H1 (cell line): Measurements from ENCODE around the gene NXF3.

Experiments used
- BCL11A ChIP-seq, 2 experiments: IDR thresholded peaks; one replicate each; pipeline ENCODE4 v1.6.1; 2011; ENCODE audit warnings: low read depth in 2 of 2, low read length in 2 of 2, mild to moderate bottlenecking in 2 of 2
- CTBP2 ChIP-seq: IDR thresholded peaks from 2 replicates; pipeline ENCODE4 v1.7.0; 2011; ENCODE audit warnings: borderline replicate concordance, mild to moderate bottlenecking, moderate library complexity, mixed read lengths, low read length; ENCODE audit not compliant: insufficient read depth, insufficient read length
- HDAC6 ChIP-seq: IDR thresholded peaks from one replicate; pipeline ENCODE4 v1.7.1; 2012; ENCODE audit warnings: low read depth, mild to moderate bottlenecking, inconsistent platforms, low read length, moderate library complexity
- JUND ChIP-seq: IDR thresholded peaks from 2 replicates; pipeline ENCODE4 v1.6.1; 2011; ENCODE audit warnings: mild to moderate bottlenecking, improper control_type of control experiment, low read length
- POLR2A ChIP-seq, 2 experiments: IDR thresholded peaks; 1 replicate in 1 of 2; 2 replicates in 1 of 2; pipeline ENCODE4 v1.6.1; 2011; ENCODE audit warnings: low read depth in 2 of 2, low read length in 2 of 2, mild to moderate bottlenecking in 2 of 2; ENCODE audit errors: control extremely low read depth in 1 of 2
- RAD21 ChIP-seq, 2 experiments: IDR thresholded peaks in 1 of 2; conservative IDR thresholded peaks in 1 of 2; 2 replicates each; pipeline ENCODE4 v1.6.1; 2011; ENCODE audit warnings: low read depth in 2 of 2, low read length in 2 of 2, improper control_type of control experiment in 1 of 2, inconsistent platforms in 1 of 2, mild to moderate bottlenecking in 1 of 2, moderate library complexity in 1 of 2
- RNF2 ChIP-seq: fragments of 200-900, 300-1000 bp; sonication (generic); IDR thresholded peaks from 2 replicates; pipeline ENCODE4 v1.7.1; 2016; ENCODE audit warnings: borderline replicate concordance, low read depth, mild to moderate bottlenecking, antibody characterized with exemption, low read length; ENCODE audit not compliant: poor library complexity, severe bottlenecking; ENCODE audit errors: missing control alignments
- TF ChIP-seq, protein P1 (sequence below), 3 experiments: IDR thresholded peaks; 1 replicate in 2 of 3; 2 replicates in 1 of 3; pipeline versions ENCODE4 v1.5.1 to v1.6.1; 2011; ENCODE audit warnings: low read length in 3 of 3, mild to moderate bottlenecking in 3 of 3, inconsistent platforms in 2 of 3, low read depth in 1 of 3, moderate library complexity in 1 of 3; ENCODE audit not compliant: insufficient read depth in 1 of 3; ENCODE audit errors: control extremely low read depth in 1 of 3

DNA sequence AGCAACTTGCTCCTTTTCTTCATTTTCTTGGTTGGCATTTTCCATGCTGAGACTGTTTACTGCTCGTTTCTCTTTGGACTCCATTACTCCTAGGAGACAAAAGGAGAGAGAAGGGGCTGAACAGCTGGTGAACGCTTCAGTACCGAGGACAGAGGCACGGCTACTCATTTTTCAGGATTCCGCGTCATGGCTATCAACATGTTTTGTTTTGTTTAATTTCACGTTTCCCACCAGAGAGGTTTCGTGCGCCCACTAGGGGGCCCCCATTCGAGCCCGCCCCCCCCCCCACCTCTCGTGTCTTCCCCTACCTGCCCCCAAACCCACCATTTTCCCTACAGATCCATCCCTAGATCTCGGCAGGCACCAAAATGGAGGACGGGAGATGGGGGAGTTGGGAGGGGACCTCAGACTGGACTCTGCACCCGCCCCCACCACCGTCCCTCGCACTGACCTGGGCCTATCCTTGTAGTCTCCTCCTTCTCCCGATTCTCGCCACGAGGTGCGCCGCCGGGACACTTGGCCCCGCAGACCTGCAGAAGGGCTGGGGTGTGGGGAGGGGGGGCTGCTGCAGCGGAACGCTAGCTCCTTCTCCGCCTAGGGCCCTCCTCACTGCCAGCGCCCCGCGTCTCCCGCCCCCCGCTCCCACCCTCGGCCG lies 29.6 kb downstream of the NXF3 start:
- TF ChIP-seq, protein P1, sequence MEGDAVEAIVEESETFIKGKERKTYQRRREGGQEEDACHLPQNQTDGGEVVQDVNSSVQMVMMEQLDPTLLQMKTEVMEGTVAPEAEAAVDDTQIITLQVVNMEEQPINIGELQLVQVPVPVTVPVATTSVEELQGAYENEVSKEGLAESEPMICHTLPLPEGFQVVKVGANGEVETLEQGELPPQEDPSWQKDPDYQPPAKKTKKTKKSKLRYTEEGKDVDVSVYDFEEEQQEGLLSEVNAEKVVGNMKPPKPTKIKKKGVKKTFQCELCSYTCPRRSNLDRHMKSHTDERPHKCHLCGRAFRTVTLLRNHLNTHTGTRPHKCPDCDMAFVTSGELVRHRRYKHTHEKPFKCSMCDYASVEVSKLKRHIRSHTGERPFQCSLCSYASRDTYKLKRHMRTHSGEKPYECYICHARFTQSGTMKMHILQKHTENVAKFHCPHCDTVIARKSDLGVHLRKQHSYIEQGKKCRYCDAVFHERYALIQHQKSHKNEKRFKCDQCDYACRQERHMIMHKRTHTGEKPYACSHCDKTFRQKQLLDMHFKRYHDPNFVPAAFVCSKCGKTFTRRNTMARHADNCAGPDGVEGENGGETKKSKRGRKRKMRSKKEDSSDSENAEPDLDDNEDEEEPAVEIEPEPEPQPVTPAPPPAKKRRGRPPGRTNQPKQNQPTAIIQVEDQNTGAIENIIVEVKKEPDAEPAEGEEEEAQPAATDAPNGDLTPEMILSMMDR (IDR thresholded peaks at IDR 0.05; ENCODE audit: control extremely low read depth in 1 of 3, insufficient read depth in 1 of 3, low read depth in 1 of 3, low read length in 3 of 3): no peak
- TF ChIP-seq BCL11A (IDR thresholded peaks at IDR 0.05; ENCODE audit: low read depth in 2 of 2, low read length in 2 of 2) (no peak), POLR2A (IDR thresholded peaks at IDR 0.05; ENCODE audit: control extremely low read depth in 1 of 2, low read depth in 2 of 2, low read length in 2 of 2) (no peak), RAD21 (IDR thresholded peaks at IDR 0.05 in 1 of 2, conservative IDR thresholded peaks at IDR 0.05 in 1 of 2; ENCODE audit: low read depth in 2 of 2, low read length in 2 of 2) (no peak), CTBP2 (no peak), RNF2 (no peak), JUND (no peak), HDAC6 (no peak)
